ENCODE results near the gene SFXN2.

SFXN2 gene

GRCh38 chr10:102779680-102780526 lies 65.5 kb downstream of the SFXN2 start:
- no peak for DNase-seq

GRCh38 chr10:102780527-102780808 lies 66.0 kb downstream of the SFXN2 start:
- DNase-seq: no peak

GRCh38 chr10:102781090-102781920 lies 66.9 kb downstream of the SFXN2 start:
- DNase-seq: no peak

- no peak for DNase-seq
Observed at GRCh38 chr10:102781921-102782557, 67.6 kb downstream of the SFXN2 start.

- DNase-seq: no peak
Observed at GRCh38 chr10:102782673-102783551, 68.5 kb downstream of the SFXN2 start.

- no peak for DNase-seq
Observed at GRCh38 chr10:102783568-102783967, 69.1 kb downstream of the SFXN2 start.

- no peak for DNase-seq
Observed at GRCh38 chr10:102785818-102786217, 71.4 kb downstream of the SFXN2 start.

GRCh38 chr10:102791754-102792395 lies 77.4 kb downstream of the SFXN2 start:
- DNase-seq: no peak
